Metanephros (tissue), 2 donors: Measurements from ENCODE around the gene PCF11. TPM values are rescaled to one million over a fixed set of nuclear protein-coding genes. Genes with fewer than 3 reads are reported as not detected.

Experiments used
- small RNA-seq: library from RNA; depleted of rRNA; stranded (forward); fragments of <200 nt; gene quantifications from one replicate; pipeline ENCODE3, GENCODE V24; 2014; ENCODE audit warnings: low replicate concordance
- total RNA-seq: library from RNA; depleted of rRNA; stranded (reverse); fragments of >200 nt; gene quantifications from one replicate; pipeline ENCODE4 v1.2.3, GENCODE V29; 2014

The PCF11 gene
- 51.5 TPM for total RNA-seq

GRCh38 chr11:83156996-83157593 is at the start of gene PCF11:
TSS of gene PCF11 (plus strand) at chr11:83157131. CDS start at chr11:83157440, 309 bp downstream.

GRCh38 chr11:83193315-83194280 is 36.7 kb downstream of the PCF11 start, which contains the start of gene ANKRD42:
TSS of gene ANKRD42 (plus strand) at chr11:83193712. CDS start at chr11:83194671, 959 bp downstream.

Small RNAs within 50 kb of the gene (small RNA-seq; reads per million reads assigned to genes)
- gene AP000873.5, result not detected

Other genes starting within 250 kb of the PCF11 start
- 16.3 TPM for gene RAB30, start 85.2 kb upstream of the PCF11 start, total RNA-seq
- gene ANKRD42, start 36.6 kb downstream of the PCF11 start, total RNA-seq, result 11.3 TPM
- 43.3 TPM for gene CCDC90B, start 129.2 kb downstream of the PCF11 start, total RNA-seq